H9 (cell line): ENCODE results near the gene PTPN11. TPM values are rescaled to one million over a fixed set of nuclear protein-coding genes. Genes with fewer than 3 reads are reported as not detected.

Experiments
- DNase-seq: peaks from one replicate; pipeline ENCODE4 v3.0.0-alpha.2; 2017
- H2AFZ ChIP-seq: one replicate; pipeline ENCODE4 v1.6.1; 2013; ENCODE audit warnings: mild to moderate bottlenecking, low read length, control low read depth, moderate library complexity
- H2AK5ac ChIP-seq: 2 replicates; pipeline ENCODE4 v1.6.1; 2013; ENCODE audit warnings: low read length, control low read depth, mixed read lengths; ENCODE audit not compliant: insufficient read length
- H2BK120ac ChIP-seq: one replicate; pipeline ENCODE4 v1.6.1; 2013; ENCODE audit warnings: low read depth, mild to moderate bottlenecking, low read length, control low read depth, inconsistent platforms; ENCODE audit not compliant: poor library complexity, severe bottlenecking
- H2BK12ac ChIP-seq: 2 replicates; pipeline ENCODE4 v1.6.1; 2013; ENCODE audit warnings: low read length, control low read depth, mixed read lengths, low read depth; ENCODE audit not compliant: insufficient read length
- H2BK15ac ChIP-seq: 2 replicates; pipeline ENCODE4 v1.6.1; 2013; ENCODE audit warnings: low read depth, low read length, control low read depth
- H2BK20ac ChIP-seq: one replicate; pipeline ENCODE4 v1.6.1; 2013; ENCODE audit warnings: low read depth, mild to moderate bottlenecking, low read length, control low read depth, inconsistent platforms; ENCODE audit not compliant: poor library complexity, severe bottlenecking
- H2BK5ac ChIP-seq: 2 replicates; pipeline ENCODE4 v1.6.1; 2013; ENCODE audit warnings: low read length, control low read depth, mixed read lengths; ENCODE audit not compliant: insufficient read length
- H3K14ac ChIP-seq: 2 replicates; pipeline ENCODE4 v1.6.1; 2013; ENCODE audit warnings: low read length, control low read depth; ENCODE audit not compliant: insufficient read depth
- H3K18ac ChIP-seq: 2 replicates; pipeline ENCODE4 v1.6.1; 2013; ENCODE audit warnings: low read depth, mild to moderate bottlenecking, mixed read lengths, low read length, control low read depth; ENCODE audit not compliant: insufficient read length
- H3K23ac ChIP-seq: 2 replicates; pipeline ENCODE4 v1.6.1; 2013; ENCODE audit warnings: low read length, control low read depth, mixed read lengths, low read depth; ENCODE audit not compliant: insufficient read length
- H3K23me2 ChIP-seq: 2 replicates; pipeline ENCODE4 v1.6.1; 2013; ENCODE audit warnings: low read depth, mild to moderate bottlenecking, mixed read lengths, low read length, control low read depth; ENCODE audit not compliant: insufficient read length, poor library complexity, severe bottlenecking
- H3K27ac ChIP-seq: 2 replicates; pipeline ENCODE4 v1.5.1; 2013; ENCODE audit warnings: low read length, control low read depth, mixed read lengths, low read depth; ENCODE audit not compliant: insufficient read length
- H3K27me3 ChIP-seq: 2 replicates; pipeline ENCODE4 v1.6.1; 2013; ENCODE audit warnings: low read length, control low read depth, inconsistent platforms; ENCODE audit not compliant: insufficient read depth
- H3K4ac ChIP-seq: 2 replicates; pipeline ENCODE4 v1.6.1; 2013; ENCODE audit warnings: low read depth, mild to moderate bottlenecking, control low read depth, inconsistent platforms, low read length, moderate library complexity
- H3K4me1 ChIP-seq: 2 replicates; pipeline ENCODE4 v1.6.1; 2013; ENCODE audit warnings: low read length, control low read depth, inconsistent platforms; ENCODE audit not compliant: insufficient read depth
- H3K4me2 ChIP-seq: 2 replicates; pipeline ENCODE4 v1.6.1; 2013; ENCODE audit warnings: low read length, control low read depth, mixed read lengths; ENCODE audit not compliant: insufficient read length, insufficient read depth
- H3K56ac ChIP-seq: 2 replicates; pipeline ENCODE4 v1.6.1; 2013; ENCODE audit warnings: low read depth, mild to moderate bottlenecking, mixed read lengths, low read length, control low read depth; ENCODE audit not compliant: insufficient read length
- H3K79me1 ChIP-seq: 2 replicates; pipeline ENCODE4 v1.6.1; 2013; ENCODE audit warnings: low read depth, mild to moderate bottlenecking, moderate library complexity, low read length, control low read depth, inconsistent platforms; ENCODE audit not compliant: insufficient read depth, poor library complexity, severe bottlenecking
- H3K79me2 ChIP-seq: 2 replicates; pipeline ENCODE4 v1.6.1; 2013; ENCODE audit warnings: low read length, control low read depth, inconsistent platforms; ENCODE audit not compliant: insufficient read depth
- H3K9ac ChIP-seq: 2 replicates; pipeline ENCODE4 v1.6.1; 2013; ENCODE audit warnings: low read length, control low read depth, mixed read lengths; ENCODE audit not compliant: insufficient read length; ENCODE audit errors: extremely low read depth
- H3K9me3 ChIP-seq: one replicate; pipeline ENCODE4 v1.6.1; 2013; ENCODE audit warnings: low read depth, low read length, inconsistent platforms; ENCODE audit not compliant: control insufficient read depth
- H3T11ph ChIP-seq: one replicate; pipeline ENCODE4 v1.6.1; 2013; ENCODE audit warnings: mild to moderate bottlenecking, low read length, control low read depth, inconsistent platforms
- H4K20me1 ChIP-seq: one replicate; pipeline ENCODE4 v1.6.1; 2013; ENCODE audit not compliant: control insufficient read depth, insufficient read length, insufficient read depth
- H4K5ac ChIP-seq: 2 replicates; pipeline ENCODE4 v1.6.1; 2013; ENCODE audit warnings: low read depth, mild to moderate bottlenecking, mixed read lengths, low read length, control low read depth; ENCODE audit not compliant: insufficient read length
- H4K8ac ChIP-seq: replicated peaks from 2 replicates; pipeline ENCODE4 v1.6.1; 2013; ENCODE audit warnings: low read length, control low read depth, mixed read lengths, low read depth; ENCODE audit not compliant: insufficient read length
- H4K91ac ChIP-seq: 2 replicates; pipeline ENCODE4 v1.6.1; 2013; ENCODE audit warnings: low read depth, mild to moderate bottlenecking, moderate library complexity, mixed read lengths, low read length, control low read depth; ENCODE audit not compliant: insufficient read length
- H3K27ac Mint-ChIP-seq, 3 experiments: 2 replicates in 2 of 3; 3 replicates in 1 of 3; pipeline ENCODE4 v1.8.0; 2020 to 2021; ENCODE audit warnings: mixed read lengths in 3 of 3, mild to moderate bottlenecking in 1 of 3, moderate library complexity in 1 of 3
- H3K27me3 Mint-ChIP-seq: 2 replicates; pipeline ENCODE4 v1.8.0; 2021; ENCODE audit warnings: low read depth, mild to moderate bottlenecking, moderate library complexity, mixed read lengths
- H3K36me3 Mint-ChIP-seq, 3 experiments: 2 replicates in 2 of 3; 3 replicates in 1 of 3; pipeline ENCODE4 v1.8.0; 2020 to 2021; ENCODE audit warnings: low read depth in 3 of 3, mixed read lengths in 3 of 3; ENCODE audit not compliant: insufficient read depth in 1 of 3
- H3K4me1 Mint-ChIP-seq, 2 experiments: 2 replicates each; pipeline ENCODE4 v1.8.0; 2020; ENCODE audit warnings: mixed read lengths in 2 of 2
- H3K4me3 Mint-ChIP-seq, 2 experiments: 2 replicates in 1 of 2; 3 replicates in 1 of 2; pipeline ENCODE4 v1.8.0; 2020 to 2021; ENCODE audit warnings: mild to moderate bottlenecking in 2 of 2, mixed read lengths in 2 of 2, moderate library complexity in 1 of 2
- H3K9me3 Mint-ChIP-seq, 2 experiments: 2 replicates in 1 of 2; 3 replicates in 1 of 2; pipeline ENCODE4 v1.8.0; 2020; ENCODE audit warnings: mild to moderate bottlenecking in 2 of 2, mixed read lengths in 2 of 2, moderate library complexity in 1 of 2
- CTCF ChIP-seq: fragments of 200-600 bp; sonication (generic); conservative IDR thresholded peaks from 3 replicates; pipeline ENCODE4 v1.8.0; 2021; ENCODE audit warnings: antibody characterized with exemption, mild to moderate bottlenecking
- WGBS: extraction: QIAGEN DNeasy Blood & Tissue Kit; methylation state at CpG from one replicate; pipeline ENCODE4 v1.1.7; 2013; ENCODE audit warnings: missing lambda C conversion rate, low lambda C conversion rate, mixed read lengths; ENCODE audit not compliant: insufficient read length; ENCODE audit errors: extremely low coverage; 5-methylcytosine and 5-hydroxymethylcytosine counted together
- total RNA-seq: library from RNA; stranded (reverse); gene quantifications from 2 replicates; pipeline ENCODE4 v1.2.1, GENCODE V29; 2021

PTPN11 gene
- total RNA-seq, 1 experiment from 2014 or later: 112 TPM

GRCh38 chr12:112421363-112421762 lies 2.6 kb downstream of the PTPN11 start:
- no peak overlapping the region for H2BK12ac ChIP-seq
- H4K91ac ChIP-seq: no peak overlapping the region
- H2AK5ac ChIP-seq: no peak overlapping the region
- Mint-ChIP-seq H3K9me3 (peaks cover 0 to 3% of the 10 kb centered on the region in 2 experiments; a peak in 1 of 5 replicates), H3K4me3 (no peak overlapping the region), H3K36me3 (peaks cover 0 to 7% (median 7%) of the 10 kb centered on the region in 3 experiments; a peak in 5 of 7 replicates), H3K27me3 (no peaks in the 10 kb centered on the region), H3K27ac (no peak overlapping the region), H3K4me1 (peaks cover 10 to 13% of the 10 kb centered on the region in 2 experiments; a peak in 2 of 4 replicates)
- H3K23ac ChIP-seq: no peak overlapping the region
- no peak overlapping the region for H3K18ac ChIP-seq
- H2BK15ac ChIP-seq: no peak overlapping the region
- peaks cover 3% of the 10 kb centered on the region for H3K23me2 ChIP-seq
- H3K4ac ChIP-seq: no peak overlapping the region
- no peak overlapping the region for H2BK5ac ChIP-seq
- no peak overlapping the region for H2AFZ ChIP-seq
- H4K5ac ChIP-seq: no peak overlapping the region
- no peaks in the 10 kb centered on the region for H3K27me3 ChIP-seq
- H3K79me2 ChIP-seq: peaks cover 33% of the 10 kb centered on the region
- H3K9me3 ChIP-seq: no peaks in the 10 kb centered on the region
- no peak overlapping the region for H2BK120ac ChIP-seq
- no peak overlapping the region for H3T11ph ChIP-seq
- peaks cover 14% of the 10 kb centered on the region for H3K79me1 ChIP-seq
- no peak overlapping the region for H2BK20ac ChIP-seq
- H3K4me2 ChIP-seq: no peak overlapping the region
- no peak overlapping the region for H3K9ac ChIP-seq
- no CpG with 5 or more reads among the region's 1 CpG for WGBS
- H3K27ac ChIP-seq: no peak overlapping the region
- TF ChIP-seq CTCF: no peak
- DNase-seq: no peak
- no peaks in the 10 kb centered on the region for H3K4me1 ChIP-seq
- H4K20me1 ChIP-seq: peaks cover 2% of the 10 kb centered on the region
- no peak overlapping the region for H4K8ac ChIP-seq
- no peak overlapping the region for H3K56ac ChIP-seq
- H3K14ac ChIP-seq: no peak overlapping the region
